WTC11 (cell line): Measurements from ENCODE around the gene PRSS1. TPM values are rescaled to one million over a fixed set of nuclear protein-coding genes. Genes with fewer than 3 reads are reported as not detected.
"Not testable (repeated sequence)": the region's sequence is repeated elsewhere in the genome, so short reads cannot be mapped to it uniquely, and the experiment has no call there.

Source experiments
- ATAC-seq: fragments of 200-7000 bp; cut with Tn5 transposase; 2 replicates; pipeline ENCODE4 v1.10.0; 2021; ENCODE audit warnings: mild to moderate bottlenecking, moderate library complexity
- CTCF ChIA-PET: fragments of 300-600 bp; sonication (Branson Sonifier 250); formaldehyde crosslinking; loops from one replicate; lab custom pipeline; 2021; ENCODE audit warnings: antibody characterized with exemption; lab: Charles Lee
- POLR2A ChIA-PET: fragments of 350-600 bp; sonication (Branson Sonifier 250); formaldehyde crosslinking; loops from one replicate; lab custom pipeline; 2021; ENCODE audit warnings: antibody characterized with exemption; lab: Charles Lee
- DNase-seq: peaks from one replicate; pipeline ENCODE4 v3.0.0; 2021; ENCODE audit warnings: low spot score
- H3K27ac Mint-ChIP-seq: 2 replicates; pipeline ENCODE4 v1.8.0; 2021; ENCODE audit warnings: mixed read lengths
- H3K27me3 Mint-ChIP-seq: 2 replicates; pipeline ENCODE4 v1.8.0; 2021; ENCODE audit warnings: low read depth, mild to moderate bottlenecking, moderate library complexity, mixed read lengths
- H3K36me3 Mint-ChIP-seq: 2 replicates; pipeline ENCODE4 v1.8.0; 2021; ENCODE audit warnings: mixed read lengths
- H3K4me1 Mint-ChIP-seq: 2 replicates; pipeline ENCODE4 v1.8.0; 2022; ENCODE audit warnings: mixed read lengths
- H3K4me3 Mint-ChIP-seq: 2 replicates; pipeline ENCODE4 v1.8.0; 2021; ENCODE audit warnings: mild to moderate bottlenecking, moderate library complexity, mixed read lengths
- H3K9me3 Mint-ChIP-seq: 2 replicates; pipeline ENCODE4 v1.8.0; 2021; ENCODE audit warnings: mixed read lengths
- ESRRA ChIP-seq: sonication (generic); formaldehyde crosslinking; IDR thresholded peaks from 2 replicates; pipeline ENCODE4 v1.8.1; 2022; ENCODE audit warnings: mild to moderate bottlenecking, missing genetic modification reagents, borderline replicate concordance
- MLX ChIP-seq: sonication (generic); formaldehyde crosslinking; IDR thresholded peaks from 2 replicates; pipeline ENCODE4 v1.8.1; 2023; ENCODE audit warnings: mild to moderate bottlenecking, missing genetic modification reagents, moderate library complexity
- NR1H2 ChIP-seq: sonication (generic); formaldehyde crosslinking; IDR thresholded peaks from 2 replicates; pipeline ENCODE4 v1.9.0; 2021; ENCODE audit warnings: mild to moderate bottlenecking, moderate library complexity, missing genetic modification reagents
- NR3C1 ChIP-seq: sonication (generic); formaldehyde crosslinking; conservative IDR thresholded peaks from 2 replicates; pipeline ENCODE4 v1.8.1; 2023; ENCODE audit warnings: low read depth, mild to moderate bottlenecking, missing genetic modification reagents
- TP53 ChIP-seq: sonication (generic); formaldehyde crosslinking; IDR thresholded peaks from 2 replicates; pipeline ENCODE4 v1.8.1; 2023; ENCODE audit warnings: mild to moderate bottlenecking, missing genetic modification reagents
- USF2 ChIP-seq: sonication (generic); formaldehyde crosslinking; IDR thresholded peaks from 2 replicates; pipeline ENCODE4 v1.8.1; 2023; ENCODE audit warnings: mild to moderate bottlenecking, missing genetic modification reagents, moderate library complexity
- ZNF425 ChIP-seq: fragments of 250-450 bp; sonication (Bioruptor Pico); conservative IDR thresholded peaks from 2 replicates; pipeline ENCODE4 v1.9.0; 2021; ENCODE audit warnings: mild to moderate bottlenecking
- total RNA-seq: library from RNA; stranded (reverse); gene quantifications from 3 replicates; pipeline ENCODE4 v1.2.3, GENCODE V29; 2021
- TF ChIP-seq, protein P1 (sequence below): sonication (generic); formaldehyde crosslinking; IDR thresholded peaks from 2 replicates; pipeline ENCODE4 v1.8.0; 2023; ENCODE audit warnings: missing genetic modification reagents, mild to moderate bottlenecking, borderline replicate concordance
- TF ChIP-seq, protein P2 (sequence below): sonication (generic); formaldehyde crosslinking; IDR thresholded peaks from 2 replicates; pipeline ENCODE4 v1.8.1; 2023; ENCODE audit warnings: mild to moderate bottlenecking, missing genetic modification reagents
- TF ChIP-seq, protein P3 (sequence below): sonication (generic); formaldehyde crosslinking; IDR thresholded peaks from 2 replicates; pipeline ENCODE4 v1.8.0; 2022; ENCODE audit warnings: missing genetic modification reagents
- TF ChIP-seq, protein P4 (sequence below): fragments of 250-450 bp; sonication (Bioruptor Pico); IDR thresholded peaks from 2 replicates; pipeline ENCODE4 v1.9.0; 2021; ENCODE audit warnings: moderate library complexity, mild to moderate bottlenecking, inconsistent platforms, borderline replicate concordance
- TF ChIP-seq, protein P5 (sequence below): fragments of 250-450 bp; sonication (Bioruptor Pico); IDR thresholded peaks from 2 replicates; pipeline ENCODE4 v1.9.0; 2021; ENCODE audit warnings: mild to moderate bottlenecking

PRSS1 gene
- total RNA-seq, 1 experiment from 2014 or later: 11.1 TPM

DNA sequence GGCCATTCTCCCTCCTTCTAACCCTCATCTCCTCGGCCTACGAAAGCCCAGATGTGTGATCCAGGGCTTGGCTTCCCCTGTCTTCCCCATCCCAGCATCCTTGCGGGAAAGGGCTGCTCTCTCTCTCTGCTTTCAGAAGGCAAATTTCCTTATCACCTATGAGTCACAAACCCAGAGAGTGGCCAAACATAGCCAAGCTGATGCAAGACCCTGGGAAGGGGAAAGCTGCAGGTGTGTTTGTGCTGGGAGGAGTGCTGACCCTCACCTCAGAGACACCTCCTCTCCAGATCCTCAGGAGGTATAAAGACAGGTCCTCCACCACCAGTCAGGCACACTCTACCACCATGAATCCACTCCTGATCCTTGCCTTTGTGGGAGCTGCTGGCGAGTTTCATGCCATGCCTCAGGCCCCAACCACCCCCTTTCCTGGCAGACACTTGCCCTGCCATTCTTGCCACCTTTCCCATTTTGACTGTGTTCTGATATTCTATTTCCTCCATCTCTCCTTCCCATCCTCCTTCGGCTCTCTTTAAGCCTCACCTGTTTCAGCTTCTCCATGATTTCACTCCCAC lies 10.9 kb downstream of the PRSS1 start (continued):
- TF ChIP-seq, protein P1, sequence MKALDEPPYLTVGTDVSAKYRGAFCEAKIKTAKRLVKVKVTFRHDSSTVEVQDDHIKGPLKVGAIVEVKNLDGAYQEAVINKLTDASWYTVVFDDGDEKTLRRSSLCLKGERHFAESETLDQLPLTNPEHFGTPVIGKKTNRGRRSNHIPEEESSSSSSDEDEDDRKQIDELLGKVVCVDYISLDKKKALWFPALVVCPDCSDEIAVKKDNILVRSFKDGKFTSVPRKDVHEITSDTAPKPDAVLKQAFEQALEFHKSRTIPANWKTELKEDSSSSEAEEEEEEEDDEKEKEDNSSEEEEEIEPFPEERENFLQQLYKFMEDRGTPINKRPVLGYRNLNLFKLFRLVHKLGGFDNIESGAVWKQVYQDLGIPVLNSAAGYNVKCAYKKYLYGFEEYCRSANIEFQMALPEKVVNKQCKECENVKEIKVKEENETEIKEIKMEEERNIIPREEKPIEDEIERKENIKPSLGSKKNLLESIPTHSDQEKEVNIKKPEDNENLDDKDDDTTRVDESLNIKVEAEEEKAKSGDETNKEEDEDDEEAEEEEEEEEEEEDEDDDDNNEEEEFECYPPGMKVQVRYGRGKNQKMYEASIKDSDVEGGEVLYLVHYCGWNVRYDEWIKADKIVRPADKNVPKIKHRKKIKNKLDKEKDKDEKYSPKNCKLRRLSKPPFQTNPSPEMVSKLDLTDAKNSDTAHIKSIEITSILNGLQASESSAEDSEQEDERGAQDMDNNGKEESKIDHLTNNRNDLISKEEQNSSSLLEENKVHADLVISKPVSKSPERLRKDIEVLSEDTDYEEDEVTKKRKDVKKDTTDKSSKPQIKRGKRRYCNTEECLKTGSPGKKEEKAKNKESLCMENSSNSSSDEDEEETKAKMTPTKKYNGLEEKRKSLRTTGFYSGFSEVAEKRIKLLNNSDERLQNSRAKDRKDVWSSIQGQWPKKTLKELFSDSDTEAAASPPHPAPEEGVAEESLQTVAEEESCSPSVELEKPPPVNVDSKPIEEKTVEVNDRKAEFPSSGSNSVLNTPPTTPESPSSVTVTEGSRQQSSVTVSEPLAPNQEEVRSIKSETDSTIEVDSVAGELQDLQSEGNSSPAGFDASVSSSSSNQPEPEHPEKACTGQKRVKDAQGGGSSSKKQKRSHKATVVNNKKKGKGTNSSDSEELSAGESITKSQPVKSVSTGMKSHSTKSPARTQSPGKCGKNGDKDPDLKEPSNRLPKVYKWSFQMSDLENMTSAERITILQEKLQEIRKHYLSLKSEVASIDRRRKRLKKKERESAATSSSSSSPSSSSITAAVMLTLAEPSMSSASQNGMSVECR (CRISPR knock-in tag): no peak
- TF ChIP-seq, protein P2, sequence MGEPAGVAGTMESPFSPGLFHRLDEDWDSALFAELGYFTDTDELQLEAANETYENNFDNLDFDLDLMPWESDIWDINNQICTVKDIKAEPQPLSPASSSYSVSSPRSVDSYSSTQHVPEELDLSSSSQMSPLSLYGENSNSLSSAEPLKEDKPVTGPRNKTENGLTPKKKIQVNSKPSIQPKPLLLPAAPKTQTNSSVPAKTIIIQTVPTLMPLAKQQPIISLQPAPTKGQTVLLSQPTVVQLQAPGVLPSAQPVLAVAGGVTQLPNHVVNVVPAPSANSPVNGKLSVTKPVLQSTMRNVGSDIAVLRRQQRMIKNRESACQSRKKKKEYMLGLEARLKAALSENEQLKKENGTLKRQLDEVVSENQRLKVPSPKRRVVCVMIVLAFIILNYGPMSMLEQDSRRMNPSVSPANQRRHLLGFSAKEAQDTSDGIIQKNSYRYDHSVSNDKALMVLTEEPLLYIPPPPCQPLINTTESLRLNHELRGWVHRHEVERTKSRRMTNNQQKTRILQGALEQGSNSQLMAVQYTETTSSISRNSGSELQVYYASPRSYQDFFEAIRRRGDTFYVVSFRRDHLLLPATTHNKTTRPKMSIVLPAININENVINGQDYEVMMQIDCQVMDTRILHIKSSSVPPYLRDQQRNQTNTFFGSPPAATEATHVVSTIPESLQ (CRISPR knock-in tag): no peak
- TF ChIP-seq NR1H2 (CRISPR knock-in tag): no peak

DNA sequence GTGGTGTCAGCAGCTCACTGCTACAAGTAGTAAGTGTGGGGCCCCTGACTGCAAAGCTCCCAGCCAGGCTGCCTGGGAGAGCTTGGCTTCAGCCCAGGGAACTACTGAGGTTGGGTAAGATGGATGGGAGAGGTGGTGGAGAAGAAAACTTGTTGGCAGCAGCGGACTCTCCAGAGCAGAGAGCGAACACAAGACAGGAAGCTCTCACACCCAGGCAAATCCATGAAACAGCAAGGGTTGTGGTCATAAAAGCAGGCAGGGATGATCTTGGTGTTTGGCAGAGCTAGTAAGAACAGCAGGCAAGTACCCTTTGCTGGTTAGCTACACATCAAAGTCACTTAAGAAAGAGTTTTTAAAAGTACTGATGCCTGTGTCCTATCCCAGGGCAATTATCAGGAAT lies 12.3 kb downstream of the PRSS1 start:
- DNase-seq, H3K9me3 Mint-ChIP-seq, ATAC-seq, H3K36me3 Mint-ChIP-seq, H3K27ac Mint-ChIP-seq, H3K4me3 Mint-ChIP-seq, POLR2A ChIA-PET, H3K4me1 Mint-ChIP-seq: not testable (repeated sequence)
- CTCF ChIA-PET: interaction anchor here (1.6 kb wide), 1 partner anchor 164 kb away, joined by 3 read pairs; no protein-coding TSS in a partner anchor
- H3K27me3 Mint-ChIP-seq: peaks cover 17% of the 10 kb centered on the region

DNA sequence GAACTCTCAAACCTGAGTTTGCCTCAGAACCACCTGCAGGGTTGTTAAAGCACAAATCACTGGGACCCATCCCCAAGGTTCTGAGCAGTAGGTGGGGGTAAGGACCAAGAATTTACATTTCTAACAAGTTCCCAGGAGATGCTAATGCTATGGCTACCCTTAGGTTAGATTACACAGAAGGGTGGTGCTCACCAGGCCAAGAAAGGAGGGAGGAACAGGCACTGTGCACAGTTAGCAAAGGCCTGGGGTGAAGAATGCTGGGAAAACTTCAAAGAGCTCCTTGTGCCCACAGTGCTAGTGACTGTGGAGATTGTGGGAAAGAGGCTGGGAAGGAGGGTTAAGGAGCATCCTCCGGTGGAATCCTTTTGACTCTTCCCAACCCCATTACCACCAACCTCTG lies 12.8 kb downstream of the PRSS1 start:
- Mint-ChIP-seq H3K4me3 (no peak overlapping the region), H3K27me3 (peaks cover 17% of the 10 kb centered on the region), H3K9me3 (peaks cover 10% of the 10 kb centered on the region), H3K4me1 (peaks cover 8% of the 10 kb centered on the region; the same call in 1 of the 2 replicates), H3K27ac (no peak overlapping the region), H3K36me3 (no peaks in the 10 kb centered on the region)
- no peak for ATAC-seq
- ChIA-PET POLR2A (no interaction called here), CTCF (interaction anchor here (1.6 kb wide), 1 partner anchor 164 kb away, joined by 3 read pairs; no protein-coding TSS in a partner anchor)
- DNase-seq: no peak
- TF ChIP-seq MLX (no peak), NR3C1 (CRISPR knock-in tag) (no peak), USF2 (CRISPR knock-in tag) (no peak), ESRRA (CRISPR knock-in tag) (no peak), ZNF425 (CRISPR knock-in tag) (no peak), TP53 (CRISPR knock-in tag) (no peak)
- TF ChIP-seq, protein P3, sequence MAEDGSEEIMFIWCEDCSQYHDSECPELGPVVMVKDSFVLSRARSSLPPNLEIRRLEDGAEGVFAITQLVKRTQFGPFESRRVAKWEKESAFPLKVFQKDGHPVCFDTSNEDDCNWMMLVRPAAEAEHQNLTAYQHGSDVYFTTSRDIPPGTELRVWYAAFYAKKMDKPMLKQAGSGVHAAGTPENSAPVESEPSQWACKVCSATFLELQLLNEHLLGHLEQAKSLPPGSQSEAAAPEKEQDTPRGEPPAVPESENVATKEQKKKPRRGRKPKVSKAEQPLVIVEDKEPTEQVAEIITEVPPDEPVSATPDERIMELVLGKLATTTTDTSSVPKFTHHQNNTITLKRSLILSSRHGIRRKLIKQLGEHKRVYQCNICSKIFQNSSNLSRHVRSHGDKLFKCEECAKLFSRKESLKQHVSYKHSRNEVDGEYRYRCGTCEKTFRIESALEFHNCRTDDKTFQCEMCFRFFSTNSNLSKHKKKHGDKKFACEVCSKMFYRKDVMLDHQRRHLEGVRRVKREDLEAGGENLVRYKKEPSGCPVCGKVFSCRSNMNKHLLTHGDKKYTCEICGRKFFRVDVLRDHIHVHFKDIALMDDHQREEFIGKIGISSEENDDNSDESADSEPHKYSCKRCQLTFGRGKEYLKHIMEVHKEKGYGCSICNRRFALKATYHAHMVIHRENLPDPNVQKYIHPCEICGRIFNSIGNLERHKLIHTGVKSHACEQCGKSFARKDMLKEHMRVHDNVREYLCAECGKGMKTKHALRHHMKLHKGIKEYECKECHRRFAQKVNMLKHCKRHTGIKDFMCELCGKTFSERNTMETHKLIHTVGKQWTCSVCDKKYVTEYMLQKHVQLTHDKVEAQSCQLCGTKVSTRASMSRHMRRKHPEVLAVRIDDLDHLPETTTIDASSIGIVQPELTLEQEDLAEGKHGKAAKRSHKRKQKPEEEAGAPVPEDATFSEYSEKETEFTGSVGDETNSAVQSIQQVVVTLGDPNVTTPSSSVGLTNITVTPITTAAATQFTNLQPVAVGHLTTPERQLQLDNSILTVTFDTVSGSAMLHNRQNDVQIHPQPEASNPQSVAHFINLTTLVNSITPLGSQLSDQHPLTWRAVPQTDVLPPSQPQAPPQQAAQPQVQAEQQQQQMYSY (CRISPR knock-in tag): no peak
- TF ChIP-seq, protein P4, sequence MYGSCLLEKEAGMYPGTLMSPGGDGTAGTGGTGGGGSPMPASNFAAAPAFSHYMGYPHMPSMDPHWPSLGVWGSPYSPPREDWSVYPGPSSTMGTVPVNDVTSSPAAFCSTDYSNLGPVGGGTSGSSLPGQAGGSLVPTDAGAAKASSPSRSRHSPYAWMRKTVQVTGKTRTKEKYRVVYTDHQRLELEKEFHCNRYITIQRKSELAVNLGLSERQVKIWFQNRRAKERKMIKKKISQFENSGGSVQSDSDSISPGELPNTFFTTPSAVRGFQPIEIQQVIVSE (CRISPR knock-in tag): no peak
- TF ChIP-seq, protein P5, sequence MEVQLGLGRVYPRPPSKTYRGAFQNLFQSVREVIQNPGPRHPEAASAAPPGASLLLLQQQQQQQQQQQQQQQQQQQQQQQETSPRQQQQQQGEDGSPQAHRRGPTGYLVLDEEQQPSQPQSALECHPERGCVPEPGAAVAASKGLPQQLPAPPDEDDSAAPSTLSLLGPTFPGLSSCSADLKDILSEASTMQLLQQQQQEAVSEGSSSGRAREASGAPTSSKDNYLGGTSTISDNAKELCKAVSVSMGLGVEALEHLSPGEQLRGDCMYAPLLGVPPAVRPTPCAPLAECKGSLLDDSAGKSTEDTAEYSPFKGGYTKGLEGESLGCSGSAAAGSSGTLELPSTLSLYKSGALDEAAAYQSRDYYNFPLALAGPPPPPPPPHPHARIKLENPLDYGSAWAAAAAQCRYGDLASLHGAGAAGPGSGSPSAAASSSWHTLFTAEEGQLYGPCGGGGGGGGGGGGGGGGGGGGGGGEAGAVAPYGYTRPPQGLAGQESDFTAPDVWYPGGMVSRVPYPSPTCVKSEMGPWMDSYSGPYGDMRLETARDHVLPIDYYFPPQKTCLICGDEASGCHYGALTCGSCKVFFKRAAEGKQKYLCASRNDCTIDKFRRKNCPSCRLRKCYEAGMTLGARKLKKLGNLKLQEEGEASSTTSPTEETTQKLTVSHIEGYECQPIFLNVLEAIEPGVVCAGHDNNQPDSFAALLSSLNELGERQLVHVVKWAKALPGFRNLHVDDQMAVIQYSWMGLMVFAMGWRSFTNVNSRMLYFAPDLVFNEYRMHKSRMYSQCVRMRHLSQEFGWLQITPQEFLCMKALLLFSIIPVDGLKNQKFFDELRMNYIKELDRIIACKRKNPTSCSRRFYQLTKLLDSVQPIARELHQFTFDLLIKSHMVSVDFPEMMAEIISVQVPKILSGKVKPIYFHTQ (CRISPR knock-in tag): no peak
